GM21360 (cell line): ENCODE data around the gene ATP13A4.
"Not testable (repeated sequence)": the region's sequence is repeated elsewhere in the genome, so short reads cannot be mapped to it uniquely, and the experiment has no call there.

Experiments
- ATAC-seq: cut with Tn5 transposase; IDR thresholded peaks from one replicate; pipeline ENCODE4 v1.9.1; 2021; ENCODE audit warnings: mild to moderate bottlenecking, moderate library complexity; ENCODE audit not compliant: unreplicated experiment

Gene ATP13A4

GRCh38 chr3:193563426-193563825, 8.7 kb upstream of the ATP13A4 start:
- no peak for ATAC-seq

- no peak for ATAC-seq
Observed at GRCh38 chr3:193560870-193561269, 6.2 kb upstream of the ATP13A4 start.

GRCh38 chr3:193560091-193560490, 5.4 kb upstream of the ATP13A4 start:
- ATAC-seq, result no peak

- ATAC-seq, result no peak
Observed at GRCh38 chr3:193559100-193559499, 4.4 kb upstream of the ATP13A4 start.

GRCh38 chr3:193556841-193557240, 2.1 kb upstream of the ATP13A4 start:
- ATAC-seq, result no peak

GRCh38 chr3:193553586-193553985, 1.1 kb downstream of the ATP13A4 start:
- ATAC-seq, result no peak

GRCh38 chr3:193552923-193553322, 1.8 kb downstream of the ATP13A4 start:
- ATAC-seq, result no peak

GRCh38 chr3:193548406-193548805, 6.3 kb downstream of the ATP13A4 start:
- ATAC-seq, result no peak

GRCh38 chr3:193546129-193546528, 8.6 kb downstream of the ATP13A4 start:
- no peak for ATAC-seq

- ATAC-seq, result no peak
Observed at GRCh38 chr3:193545304-193545703, 9.4 kb downstream of the ATP13A4 start.

GRCh38 chr3:193544289-193544688, 10.4 kb downstream of the ATP13A4 start:
- no peak for ATAC-seq

GRCh38 chr3:193530231-193531165, 24.2 kb downstream of the ATP13A4 start:
- ATAC-seq, result no peak

- ATAC-seq, result not testable (repeated sequence)
Observed at GRCh38 chr3:193526085-193526484, 28.6 kb downstream of the ATP13A4 start.

- ATAC-seq, result no peak
Observed at GRCh38 chr3:193522473-193522872, 32.2 kb downstream of the ATP13A4 start.

GRCh38 chr3:193520738-193521137, 34.0 kb downstream of the ATP13A4 start:
- ATAC-seq, result no peak

- ATAC-seq, result no peak
Observed at GRCh38 chr3:193515966-193516365, 38.7 kb downstream of the ATP13A4 start.

GRCh38 chr3:193510154-193510553, 44.5 kb downstream of the ATP13A4 start:
- no peak for ATAC-seq

- ATAC-seq, result no peak
Observed at GRCh38 chr3:193509103-193509965, 45.4 kb downstream of the ATP13A4 start.

GRCh38 chr3:193508108-193508507, 46.6 kb downstream of the ATP13A4 start:
- ATAC-seq, result no peak

GRCh38 chr3:193507566-193507965, 47.1 kb downstream of the ATP13A4 start:
- no peak for ATAC-seq

GRCh38 chr3:193506921-193507320, 47.8 kb downstream of the ATP13A4 start:
- no peak for ATAC-seq

GRCh38 chr3:193502871-193503270, 51.8 kb downstream of the ATP13A4 start:
- ATAC-seq, result no peak
